ENCODE data around the gene DOCK2.

Gene DOCK2

DNA sequence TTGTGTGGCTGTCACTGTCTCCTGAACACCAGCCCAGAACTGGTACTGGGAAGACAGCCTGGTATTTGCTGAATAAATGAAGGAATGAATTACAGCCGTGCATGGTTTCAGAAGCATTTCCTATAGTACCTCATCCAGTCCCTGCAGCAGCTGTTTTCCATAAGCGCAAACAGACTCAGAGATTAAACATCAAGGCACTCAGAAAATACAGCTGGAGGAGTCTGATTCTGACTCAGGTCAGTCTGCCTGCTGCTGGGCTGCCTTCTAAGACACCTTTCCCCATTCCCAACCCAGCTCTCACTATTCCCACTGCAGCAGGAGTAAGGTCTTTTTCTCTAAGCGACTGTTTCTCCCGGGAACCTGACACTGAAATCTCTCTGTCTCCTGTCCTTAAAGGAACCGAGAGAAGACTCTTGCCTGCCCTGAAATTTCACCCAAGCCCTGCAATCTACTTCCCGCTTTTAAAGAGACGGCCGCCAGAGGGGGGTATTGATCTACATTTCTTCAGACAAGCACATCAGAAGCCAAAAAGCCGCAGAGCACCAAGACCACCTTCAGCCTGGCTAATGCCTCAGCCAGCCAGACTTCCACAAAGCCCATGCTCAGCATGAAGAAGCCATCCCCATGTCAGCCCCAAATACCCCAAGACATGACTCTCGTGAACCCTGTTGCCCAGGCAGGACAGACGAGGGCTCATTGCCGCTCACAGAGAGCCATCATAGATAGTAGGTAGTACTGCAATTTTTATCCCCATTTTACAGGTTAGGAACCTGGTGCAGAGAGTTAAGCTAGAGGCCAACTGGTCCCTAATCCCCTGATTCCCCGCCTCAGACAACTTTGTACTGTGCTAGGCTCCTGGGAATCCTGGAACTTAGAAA lies 463.2 kb downstream of the DOCK2 start:
- TF ChIP-seq FOXP2 (optimal IDR thresholded peaks at IDR 0.05; ENCODE audit: control extremely low read depth, extremely low read length, insufficient read depth): no peak
- TF ChIP-seq EZH2 (IDR thresholded peaks at IDR 0.05): no peak
- TF ChIP-seq POLR2AphosphoS5 (IDR thresholded peaks at IDR 0.05; ENCODE audit: borderline replicate concordance, low read depth, low read length): no peak
- Histone ChIP-seq H3K27ac (no peak overlapping the region), H3K9ac (ENCODE audit: insufficient read length) (no peak overlapping the region), H3K9me3 (ENCODE audit: low read depth, low read length) (no peaks in the 10 kb centered on the region), H3K36me3 (ENCODE audit: insufficient read depth, low read length) (no peaks in the 10 kb centered on the region), H3K4me3 (no peak overlapping the region)
- peak; percentile 18 for DNase-seq (ENCODE audit: low read depth, low spot score)

DNA sequence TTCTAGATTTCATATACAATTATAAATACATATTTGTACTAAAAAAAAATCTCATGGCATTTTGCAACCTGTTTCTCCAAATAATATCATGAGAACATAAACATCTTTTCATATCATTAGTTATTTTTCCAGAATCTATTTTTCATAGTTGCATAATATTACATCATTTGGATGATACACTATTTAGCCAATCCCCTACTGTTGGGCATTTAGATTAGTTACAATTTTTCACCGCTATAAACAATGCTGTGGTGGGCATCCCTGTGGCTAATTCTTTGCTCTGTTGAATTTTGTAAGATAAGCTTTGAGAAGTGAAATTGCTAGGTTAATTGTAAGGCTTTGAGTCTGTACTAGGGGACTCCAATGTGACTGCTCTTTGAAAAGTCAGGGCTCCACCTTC lies 466.4 kb downstream of the DOCK2 start:
- Histone ChIP-seq H3K9ac (ENCODE audit: insufficient read length) (no peak overlapping the region), H3K9me3 (ENCODE audit: low read depth, low read length) (no peaks in the 10 kb centered on the region), H3K36me3 (ENCODE audit: insufficient read depth, low read length) (no peaks in the 10 kb centered on the region), H3K4me3 (no peak overlapping the region), H3K27ac (no peak overlapping the region)
- DNase-seq (ENCODE audit: low read depth, low spot score): no peak
- TF ChIP-seq FOXP2 (optimal IDR thresholded peaks at IDR 0.05; ENCODE audit: control extremely low read depth, extremely low read length, insufficient read depth) (no peak), EZH2 (IDR thresholded peaks at IDR 0.05) (no peak), POLR2AphosphoS5 (IDR thresholded peaks at IDR 0.05; ENCODE audit: borderline replicate concordance, low read depth, low read length) (no peak)

- H3K27ac ChIP-seq: no peak overlapping the region
- TF ChIP-seq POLR2AphosphoS5 (IDR thresholded peaks at IDR 0.05; ENCODE audit: borderline replicate concordance, low read depth, low read length) (no peak), EZH2 (IDR thresholded peaks at IDR 0.05) (no peak), FOXP2 (optimal IDR thresholded peaks at IDR 0.05; ENCODE audit: control extremely low read depth, extremely low read length, insufficient read depth) (no peak)
- no peak overlapping the region for H3K4me3 ChIP-seq
- no peak overlapping the region for H3K9ac ChIP-seq (ENCODE audit: insufficient read length)
- DNase-seq (ENCODE audit: low read depth, low spot score): no peak
- H3K36me3 ChIP-seq (ENCODE audit: insufficient read depth, low read length): no peaks in the 10 kb centered on the region
- H3K9me3 ChIP-seq (ENCODE audit: low read depth, low read length): no peaks in the 10 kb centered on the region
These were observed 467.2 kb downstream of the DOCK2 start for GRCh38 chr5:170104299-170104698.

- Histone ChIP-seq H3K9ac (ENCODE audit: insufficient read length) (no peak overlapping the region), H3K27ac (no peak overlapping the region), H3K4me3 (no peak overlapping the region), H3K9me3 (ENCODE audit: low read depth, low read length) (no peaks in the 10 kb centered on the region), H3K36me3 (ENCODE audit: insufficient read depth, low read length) (no peaks in the 10 kb centered on the region)
- no peak for TF ChIP-seq POLR2AphosphoS5 (IDR thresholded peaks at IDR 0.05; ENCODE audit: borderline replicate concordance, low read depth, low read length)
- TF ChIP-seq FOXP2 (optimal IDR thresholded peaks at IDR 0.05; ENCODE audit: control extremely low read depth, extremely low read length, insufficient read depth): no peak
- TF ChIP-seq EZH2 (IDR thresholded peaks at IDR 0.05): no peak
- DNase-seq (ENCODE audit: low read depth, low spot score): no peak
These were observed 467.6 kb downstream of the DOCK2 start for GRCh38 chr5:170104710-170105109.

- H3K9ac ChIP-seq (ENCODE audit: insufficient read length): no peak within 1 kb of the TSS
- H3K27ac ChIP-seq: no peak within 1 kb of the TSS
These were observed 468.9 kb downstream of the DOCK2 start, which contains the start of gene FOXI1 for GRCh38 chr5:170105642-170106611. Gene FOXI1, plus strand, starts transcription at chr5:170105897. Its CDS starts 61 bp downstream, at chr5:170105958.

DNA sequence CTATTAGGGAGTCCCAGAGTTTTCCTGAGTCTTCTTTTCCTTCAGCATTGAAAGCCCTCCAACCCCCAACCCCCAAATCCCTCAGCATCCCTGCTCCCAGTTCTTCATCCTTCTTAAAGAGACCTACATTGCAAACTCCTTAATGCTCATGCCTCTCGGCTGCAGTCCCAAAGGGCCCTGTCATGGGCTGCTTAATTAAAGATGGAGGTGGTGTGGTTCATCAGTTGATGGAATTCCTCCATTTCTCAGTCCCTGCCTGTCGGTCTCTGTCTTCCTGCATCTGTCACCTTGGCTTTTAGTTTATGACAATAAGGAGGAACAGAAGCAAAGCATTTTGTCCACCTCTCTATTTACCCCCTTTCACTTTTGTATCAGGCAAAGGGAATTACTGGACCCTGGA lies 470.6 kb downstream of the DOCK2 start:
- no peaks in the 10 kb centered on the region for H3K9me3 ChIP-seq (ENCODE audit: low read depth, low read length)
- TF ChIP-seq FOXP2 (optimal IDR thresholded peaks at IDR 0.05; ENCODE audit: control extremely low read depth, extremely low read length, insufficient read depth) (no peak), EZH2 (IDR thresholded peaks at IDR 0.05) (no peak), POLR2AphosphoS5 (IDR thresholded peaks at IDR 0.05; ENCODE audit: borderline replicate concordance, low read depth, low read length) (no peak)
- H3K36me3 ChIP-seq (ENCODE audit: insufficient read depth, low read length): no peaks in the 10 kb centered on the region
- H3K4me3 ChIP-seq: no peak overlapping the region
- H3K27ac ChIP-seq: no peak overlapping the region
- H3K9ac ChIP-seq (ENCODE audit: insufficient read length): no peak overlapping the region
- DNase-seq (ENCODE audit: low read depth, low spot score): no peak

More at GRCh38 chr5:170105642-170106611, 468.9 kb downstream of the DOCK2 start, which contains the start of gene FOXI1:
- TF ChIP-seq FOXP2 (optimal IDR thresholded peaks at IDR 0.05; ENCODE audit: control extremely low read depth, extremely low read length, insufficient read depth) (no peak), EZH2 (IDR thresholded peaks at IDR 0.05) (no peak), POLR2AphosphoS5 (IDR thresholded peaks at IDR 0.05; ENCODE audit: borderline replicate concordance, low read depth, low read length) (no peak)
- Histone ChIP-seq H3K9me3 (ENCODE audit: low read depth, low read length) (no peaks in the 10 kb centered on the region), H3K36me3 (ENCODE audit: insufficient read depth, low read length) (no peaks in the 10 kb centered on the region), H3K4me3 (no peak within 1 kb of the TSS)
- no peak for DNase-seq (ENCODE audit: low read depth, low spot score)

GRCh38 chr5:170108266-170108785 lies 471.3 kb downstream of the DOCK2 start:
- Histone ChIP-seq H3K36me3 (ENCODE audit: insufficient read depth, low read length) (no peaks in the 10 kb centered on the region), H3K9me3 (ENCODE audit: low read depth, low read length) (no peaks in the 10 kb centered on the region), H3K27ac (no peak overlapping the region), H3K4me3 (no peak overlapping the region), H3K9ac (ENCODE audit: insufficient read length) (no peak overlapping the region)
- no peak for DNase-seq (ENCODE audit: low read depth, low spot score)
- no peak for TF ChIP-seq EZH2 (IDR thresholded peaks at IDR 0.05)
- no peak for TF ChIP-seq FOXP2 (optimal IDR thresholded peaks at IDR 0.05; ENCODE audit: control extremely low read depth, extremely low read length, insufficient read depth)
- no peak for TF ChIP-seq POLR2AphosphoS5 (IDR thresholded peaks at IDR 0.05; ENCODE audit: borderline replicate concordance, low read depth, low read length)
